Measurements from ENCODE around the gene LIMS2.

GRCh38 chr2:127634626-127635379 lies 40.5 kb downstream of the LIMS2 start:
- TF ChIP-seq, protein P1, sequence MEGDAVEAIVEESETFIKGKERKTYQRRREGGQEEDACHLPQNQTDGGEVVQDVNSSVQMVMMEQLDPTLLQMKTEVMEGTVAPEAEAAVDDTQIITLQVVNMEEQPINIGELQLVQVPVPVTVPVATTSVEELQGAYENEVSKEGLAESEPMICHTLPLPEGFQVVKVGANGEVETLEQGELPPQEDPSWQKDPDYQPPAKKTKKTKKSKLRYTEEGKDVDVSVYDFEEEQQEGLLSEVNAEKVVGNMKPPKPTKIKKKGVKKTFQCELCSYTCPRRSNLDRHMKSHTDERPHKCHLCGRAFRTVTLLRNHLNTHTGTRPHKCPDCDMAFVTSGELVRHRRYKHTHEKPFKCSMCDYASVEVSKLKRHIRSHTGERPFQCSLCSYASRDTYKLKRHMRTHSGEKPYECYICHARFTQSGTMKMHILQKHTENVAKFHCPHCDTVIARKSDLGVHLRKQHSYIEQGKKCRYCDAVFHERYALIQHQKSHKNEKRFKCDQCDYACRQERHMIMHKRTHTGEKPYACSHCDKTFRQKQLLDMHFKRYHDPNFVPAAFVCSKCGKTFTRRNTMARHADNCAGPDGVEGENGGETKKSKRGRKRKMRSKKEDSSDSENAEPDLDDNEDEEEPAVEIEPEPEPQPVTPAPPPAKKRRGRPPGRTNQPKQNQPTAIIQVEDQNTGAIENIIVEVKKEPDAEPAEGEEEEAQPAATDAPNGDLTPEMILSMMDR (IDR thresholded peaks at IDR 0.05; ENCODE audit: low read depth, low read length), result no peak
- TF ChIP-seq POLR2A (IDR thresholded peaks at IDR 0.05; ENCODE audit: extremely low read depth, insufficient read length), result no peak

Data from NB4 (cell line).